ENCODE results near the gene RALGAPA2. TPM values are rescaled to one million over a fixed set of nuclear protein-coding genes. Genes with fewer than 3 reads are reported as not detected.
A peak's percentile ranks its signal among the peaks of the same experiment; 100 is the strongest.

RALGAPA2 gene
- total RNA-seq, 2 experiments from 2014 or later, result 14.3 to 17.2 TPM

- POLR2A ChIA-PET, result no interaction called here
- intact Hi-C loops (cut with micrococcal nuclease), result loop anchor here (10.0 kb wide), 1 partner anchor 129 kb away; no protein-coding TSS in a partner anchor
Measured at GRCh38 chr20:20365480-20366161, 346.8 kb downstream of the RALGAPA2 start.

GRCh38 chr20:20364593-20365479 is 347.6 kb downstream of the RALGAPA2 start:
- CTCF ChIA-PET, result no interaction called here
- no peaks in the 10 kb centered on the region for H3K36me3 Mint-ChIP-seq (ENCODE audit: low read depth)
- no peak for TF ChIP-seq CTCF (IDR thresholded peaks at IDR 0.05)
- peaks cover 32% of the 10 kb centered on the region for H3K4me1 Mint-ChIP-seq (ENCODE audit: low read depth)
- H3K9me3 Mint-ChIP-seq, result no peaks in the 10 kb centered on the region
- POLR2A ChIA-PET, result no interaction called here
- H3K27ac Mint-ChIP-seq, result no peak overlapping the region
- no peak overlapping the region for H3K4me3 Mint-ChIP-seq
- intact Hi-C loops (cut with micrococcal nuclease), result loop anchor here (5.0 to 10.0 kb wide), 2 partner anchors 130 to 202 kb away; no protein-coding TSS in a partner anchor
- H3K27me3 Mint-ChIP-seq, result peaks cover 66% of the 10 kb centered on the region
- peak; percentile 18 for DNase-seq
- ATAC-seq, result no peak

More at GRCh38 chr20:20365480-20366161, 346.8 kb downstream of the RALGAPA2 start:
- DNase-seq (no peak), ATAC-seq (no peak)
- H3K36me3 Mint-ChIP-seq (ENCODE audit: low read depth), result no peaks in the 10 kb centered on the region
- peaks cover 27% of the 10 kb centered on the region for H3K4me1 Mint-ChIP-seq (ENCODE audit: low read depth)
- TF ChIP-seq CTCF (IDR thresholded peaks at IDR 0.05), result no peak
- peaks cover 69% of the 10 kb centered on the region for H3K27me3 Mint-ChIP-seq
- CTCF ChIA-PET, result no interaction called here
- H3K4me3 Mint-ChIP-seq, result no peak overlapping the region
- H3K9me3 Mint-ChIP-seq, result no peaks in the 10 kb centered on the region
- H3K27ac Mint-ChIP-seq, result no peak overlapping the region

- peak; percentile 5 for DNase-seq
- H3K36me3 Mint-ChIP-seq (ENCODE audit: low read depth), result no peaks in the 10 kb centered on the region
- no peak overlapping the region for H3K4me3 Mint-ChIP-seq
- POLR2A ChIA-PET, result no interaction called here
- H3K9me3 Mint-ChIP-seq, result no peaks in the 10 kb centered on the region
- no peak overlapping the region for H3K27ac Mint-ChIP-seq
- CTCF ChIA-PET, result no interaction called here
- H3K27me3 Mint-ChIP-seq, result peaks cover 65% of the 10 kb centered on the region
- no peak for TF ChIP-seq CTCF (IDR thresholded peaks at IDR 0.05)
- intact Hi-C loops (cut with micrococcal nuclease), result loop anchor here (5.0 to 10.0 kb wide), 2 partner anchors 131 to 203 kb away; no protein-coding TSS in a partner anchor
- no peak for ATAC-seq
- H3K4me1 Mint-ChIP-seq (ENCODE audit: low read depth), result peaks cover 34% of the 10 kb centered on the region
Measured at GRCh38 chr20:20363799-20364592, 348.4 kb downstream of the RALGAPA2 start.

- ChIA-PET CTCF (no interaction called here), POLR2A (no interaction called here)
- no peak for DNase-seq
- Mint-ChIP-seq H3K27me3 (peaks cover 63% of the 10 kb centered on the region), H3K4me3 (no peak overlapping the region), H3K4me1 (ENCODE audit: low read depth) (peaks cover 34% of the 10 kb centered on the region), H3K9me3 (no peaks in the 10 kb centered on the region), H3K36me3 (ENCODE audit: low read depth) (no peaks in the 10 kb centered on the region), H3K27ac (no peak overlapping the region)
- TF ChIP-seq CTCF (IDR thresholded peaks at IDR 0.05), result no peak
- intact Hi-C loops (cut with micrococcal nuclease), result loop anchor here (5.0 to 10.0 kb wide), 2 partner anchors 131 to 204 kb away; no protein-coding TSS in a partner anchor
- no peak for ATAC-seq
Measured at GRCh38 chr20:20363434-20363798, 349.0 kb downstream of the RALGAPA2 start.
